Epithelial cell of prostate (primary cell): ENCODE data around the gene RELA.
"Not testable (repeated sequence)": the region's sequence is repeated elsewhere in the genome, so short reads cannot be mapped to it uniquely, and the experiment has no call there.

Experiments
- DNase-seq: peaks from one replicate; pipeline ENCODE4 v3.0.0-alpha.2; 2011; ENCODE audit warnings: low read depth, low spot score
- H3K27ac ChIP-seq: fragments of 450-650 bp; 2 replicates; pipeline ENCODE4 v1.5.1; 2017; ENCODE audit warnings: mild to moderate bottlenecking

The RELA gene

DNA sequence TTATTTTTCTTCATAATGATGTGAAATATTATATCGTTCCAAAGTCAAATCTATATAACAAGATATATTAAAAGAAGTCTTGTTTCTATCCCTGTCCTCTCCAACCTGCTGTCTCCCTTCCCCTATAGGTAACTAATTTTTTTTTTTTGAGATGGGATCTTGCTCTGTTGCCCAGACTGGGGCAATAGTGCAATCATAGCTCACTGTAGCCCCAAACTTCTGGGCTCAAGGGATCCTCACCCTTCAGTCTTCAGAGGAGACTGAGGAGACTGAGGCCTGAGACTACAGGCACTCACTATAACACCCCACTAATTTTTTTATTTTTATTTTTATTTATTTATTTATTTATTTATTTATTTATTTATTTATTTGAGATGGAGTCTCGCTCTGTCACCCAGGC, 10.3 kb upstream of the RELA start:
- H3K27ac ChIP-seq = no peak overlapping the region
- DNase-seq = no peak

DNA sequence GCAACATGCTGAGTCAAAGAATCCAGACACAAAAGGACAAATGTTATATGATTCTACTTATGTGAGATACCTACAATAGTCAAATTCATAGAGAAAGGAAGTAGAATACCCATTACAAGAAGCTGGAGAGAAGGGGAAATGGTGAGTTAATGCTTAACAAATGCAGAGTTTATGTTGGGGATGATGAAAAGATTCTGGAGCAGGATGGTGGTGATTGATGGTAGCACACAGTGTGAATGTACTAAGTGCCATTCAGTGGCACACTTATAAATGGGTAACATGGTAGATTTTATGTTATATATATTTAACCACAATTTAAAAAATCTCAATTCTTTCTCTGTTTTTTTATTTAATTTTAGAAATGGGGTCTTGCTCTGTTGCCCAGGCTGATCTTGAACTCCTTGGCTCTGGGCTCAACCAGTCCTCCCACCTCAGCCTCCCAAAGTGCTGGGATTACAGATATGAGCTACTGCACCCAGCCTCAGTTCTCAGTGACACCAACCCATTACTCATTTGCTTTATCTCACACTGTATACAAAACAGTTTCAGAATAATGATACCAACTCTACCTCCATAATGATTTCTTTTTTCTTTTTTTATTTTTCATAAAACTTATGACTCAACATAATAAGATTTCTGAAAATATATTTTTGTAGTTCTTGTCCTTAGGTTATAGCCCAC, 9.6 kb upstream of the RELA start:
- no peak overlapping the region for H3K27ac ChIP-seq
- no peak for DNase-seq

DNA sequence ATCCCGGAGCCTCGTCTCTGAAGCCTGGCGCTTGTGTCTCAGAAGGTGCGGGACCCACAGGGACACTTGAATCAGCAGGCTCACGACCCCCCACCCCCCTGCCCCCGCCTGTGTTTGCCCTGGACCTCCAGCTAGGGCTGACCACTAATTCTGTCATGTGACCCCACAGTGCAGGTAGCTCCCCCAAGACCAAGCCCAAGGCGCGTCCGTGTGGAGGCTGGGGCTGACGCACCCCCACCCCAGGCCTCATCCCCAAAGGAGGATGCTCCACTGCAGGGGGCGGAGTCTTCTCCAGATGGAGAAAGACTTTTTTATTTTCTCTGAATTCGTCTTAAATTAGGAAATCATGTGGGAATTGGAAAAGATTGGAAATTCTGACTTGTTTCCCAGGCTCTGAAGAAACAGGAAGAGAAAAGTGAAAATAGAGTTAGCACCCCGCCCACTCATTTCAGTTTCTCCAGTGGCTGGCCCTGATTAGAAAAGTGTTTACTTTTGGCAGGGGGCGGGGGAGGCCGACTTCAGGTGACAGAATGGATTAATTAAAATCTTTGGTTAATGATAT, 1.0 kb upstream of the RELA start:
- DNase-seq = no peak
- peak overlapping the region; percentile 96 for H3K27ac ChIP-seq

DNA sequence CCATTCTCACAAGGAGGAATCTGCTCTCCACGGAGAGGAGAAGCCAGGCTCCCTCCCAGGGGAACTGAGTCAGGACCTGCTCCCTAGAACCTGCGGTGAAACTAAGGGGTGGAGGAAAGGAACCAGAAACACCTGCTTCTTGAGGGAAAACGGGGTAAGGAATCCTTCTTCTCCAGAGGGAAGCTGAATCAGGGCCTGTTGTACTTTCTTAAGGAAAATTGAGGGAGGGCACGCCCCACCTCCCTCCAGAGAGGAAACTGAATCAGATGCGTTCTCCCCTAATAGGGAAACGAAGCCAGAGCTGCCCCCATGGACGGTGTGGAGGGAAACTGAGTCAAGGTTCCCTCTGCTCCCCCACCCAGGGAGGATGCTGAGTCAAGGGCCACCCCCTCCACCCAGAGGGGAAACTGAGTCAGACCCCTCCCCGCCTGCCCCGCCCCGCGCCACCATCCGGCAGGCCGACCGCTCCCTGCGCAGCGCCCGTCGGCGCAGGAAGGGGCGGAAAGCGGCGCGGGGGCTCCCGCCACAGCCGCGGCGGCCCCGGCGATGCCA, 393 bp downstream of the RELA start:
- DNase-seq = no peak
- peak overlapping the region; percentile 96 for H3K27ac ChIP-seq

DNA sequence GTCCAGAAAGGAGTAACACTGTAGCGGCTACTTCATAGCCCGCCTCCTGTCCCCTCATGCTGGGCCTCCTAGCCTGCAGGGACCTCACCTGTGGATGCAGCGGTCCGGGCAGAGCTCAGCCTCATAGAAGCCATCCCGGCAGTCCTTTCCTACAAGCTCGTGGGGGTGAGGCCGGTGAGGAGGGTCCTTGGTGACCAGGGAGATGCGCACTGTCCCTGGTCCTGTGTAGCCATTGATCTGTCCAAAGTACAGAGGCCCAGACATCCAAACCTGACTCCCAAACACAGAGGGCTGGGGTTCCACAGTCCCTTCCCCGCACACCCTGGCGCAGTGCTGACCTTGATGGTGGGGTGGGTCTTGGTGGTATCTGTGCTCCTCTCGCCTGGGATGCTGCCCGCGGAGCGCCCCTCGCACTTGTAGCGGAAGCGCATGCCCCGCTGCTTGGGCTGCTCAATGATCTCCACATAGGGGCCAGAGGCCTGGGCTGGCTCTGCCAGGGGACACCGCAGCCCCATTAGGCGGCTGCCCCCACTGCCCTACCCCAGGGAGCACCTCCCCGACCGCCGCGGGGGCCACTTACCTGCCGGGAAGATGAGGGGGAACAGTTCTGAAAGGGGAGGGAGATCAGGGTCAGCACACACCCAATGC, 993 bp downstream of the RELA start:
- peak overlapping the region; percentile 96 for H3K27ac ChIP-seq
- DNase-seq = no peak

DNA sequence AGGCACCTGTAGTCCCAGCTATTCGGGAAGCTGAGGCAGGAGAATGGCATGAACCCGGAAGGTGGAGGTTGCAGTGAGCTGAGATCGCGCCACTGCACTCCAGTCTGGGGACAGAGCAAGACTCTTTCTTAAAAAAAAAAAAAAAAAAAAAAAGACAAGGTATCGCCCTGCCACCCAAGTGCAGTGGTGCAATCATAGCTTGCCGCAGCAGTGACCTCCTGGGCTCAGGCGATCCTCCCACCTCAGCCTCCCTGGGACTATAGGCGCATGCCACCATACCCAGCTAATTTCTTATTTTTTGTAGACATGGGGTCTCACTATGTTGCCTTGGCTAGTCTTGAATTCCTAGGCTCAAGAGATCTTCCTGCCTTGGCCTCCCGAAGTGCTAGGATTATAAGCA, 1.8 kb downstream of the RELA start:
- not testable (repeated sequence) for DNase-seq, H3K27ac ChIP-seq

DNA sequence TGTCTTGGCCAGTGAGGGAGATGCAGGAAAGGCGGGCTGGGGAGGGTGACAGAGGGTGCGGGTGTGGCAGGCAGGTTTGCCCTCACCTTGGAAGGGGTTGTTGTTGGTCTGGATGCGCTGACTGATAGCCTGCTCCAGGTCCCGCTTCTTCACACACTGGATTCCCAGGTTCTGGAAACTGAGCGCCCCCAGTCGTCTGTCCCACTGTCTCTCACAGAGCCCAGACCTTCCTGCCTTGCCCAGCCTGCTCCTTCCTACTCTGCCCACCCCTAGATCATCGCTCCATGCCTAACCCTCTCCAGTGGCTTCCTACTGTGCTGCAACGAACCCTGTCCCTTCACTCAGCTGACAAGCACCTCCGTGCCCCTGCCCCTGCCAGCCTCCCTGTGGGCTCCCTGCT, 2.7 kb downstream of the RELA start:
- no peak overlapping the region for H3K27ac ChIP-seq
- DNase-seq = no peak

DNA sequence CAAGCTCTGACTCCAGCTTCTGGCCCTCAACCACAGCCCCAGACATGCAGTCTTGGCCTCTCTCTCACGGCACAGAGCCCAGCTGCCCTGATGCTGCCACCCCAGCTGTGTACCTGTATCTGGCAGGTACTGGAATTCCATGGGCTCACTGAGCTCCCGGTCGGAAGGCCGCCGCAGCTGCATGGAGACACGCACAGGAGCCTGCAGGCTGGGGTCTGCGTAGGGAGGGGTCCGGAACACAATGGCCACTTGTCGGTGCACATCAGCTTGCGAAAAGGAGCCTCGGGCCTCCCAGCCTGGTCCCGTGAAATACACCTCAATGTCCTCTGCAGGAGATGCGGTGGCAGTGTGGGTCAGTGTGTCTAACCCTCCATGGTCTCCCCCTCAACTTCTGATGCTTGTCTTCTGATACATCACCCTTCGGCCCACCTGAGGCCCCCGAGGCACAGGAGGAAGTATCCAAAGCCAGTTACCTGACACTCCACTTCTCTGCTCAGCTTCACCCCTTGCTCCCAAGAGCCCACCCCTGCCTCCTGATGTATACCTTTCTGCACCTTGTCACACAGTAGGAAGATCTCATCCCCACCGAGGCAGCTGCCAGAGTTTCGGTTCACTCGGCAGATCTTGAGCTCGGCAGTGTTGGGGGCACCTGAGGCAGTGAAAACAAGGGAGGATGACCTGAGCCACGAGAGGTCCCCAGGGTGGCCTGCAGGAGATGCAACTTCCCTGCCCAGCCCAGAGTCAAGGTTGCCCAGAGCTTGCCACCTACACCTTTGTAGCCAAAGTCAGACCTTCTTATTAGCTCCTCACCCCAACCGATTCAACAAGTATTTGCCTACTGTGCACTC, 4.3 kb downstream of the RELA start:
- no peak overlapping the region for H3K27ac ChIP-seq
- no peak for DNase-seq

DNA sequence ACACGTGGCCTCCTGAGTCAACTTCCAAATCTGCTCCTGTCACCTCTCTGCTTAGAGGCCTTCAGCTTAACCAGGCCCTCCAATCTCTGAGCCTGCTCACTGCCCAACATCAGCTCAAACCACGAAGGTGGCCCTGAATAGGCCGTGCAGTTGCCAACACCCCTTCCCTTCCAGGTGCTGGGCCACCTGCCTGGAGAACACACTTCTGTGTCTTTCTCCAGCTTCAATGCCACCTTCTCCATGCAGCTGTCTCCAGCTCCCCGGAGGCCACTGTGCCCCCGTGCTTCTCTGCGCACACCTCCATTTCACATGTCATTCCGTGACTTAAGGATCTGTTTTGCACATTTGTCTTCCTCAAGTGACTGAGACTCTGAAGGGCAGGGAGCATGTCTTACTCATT, 5.3 kb downstream of the RELA start:
- H3K27ac ChIP-seq = no peak overlapping the region
- no peak for DNase-seq

DNA sequence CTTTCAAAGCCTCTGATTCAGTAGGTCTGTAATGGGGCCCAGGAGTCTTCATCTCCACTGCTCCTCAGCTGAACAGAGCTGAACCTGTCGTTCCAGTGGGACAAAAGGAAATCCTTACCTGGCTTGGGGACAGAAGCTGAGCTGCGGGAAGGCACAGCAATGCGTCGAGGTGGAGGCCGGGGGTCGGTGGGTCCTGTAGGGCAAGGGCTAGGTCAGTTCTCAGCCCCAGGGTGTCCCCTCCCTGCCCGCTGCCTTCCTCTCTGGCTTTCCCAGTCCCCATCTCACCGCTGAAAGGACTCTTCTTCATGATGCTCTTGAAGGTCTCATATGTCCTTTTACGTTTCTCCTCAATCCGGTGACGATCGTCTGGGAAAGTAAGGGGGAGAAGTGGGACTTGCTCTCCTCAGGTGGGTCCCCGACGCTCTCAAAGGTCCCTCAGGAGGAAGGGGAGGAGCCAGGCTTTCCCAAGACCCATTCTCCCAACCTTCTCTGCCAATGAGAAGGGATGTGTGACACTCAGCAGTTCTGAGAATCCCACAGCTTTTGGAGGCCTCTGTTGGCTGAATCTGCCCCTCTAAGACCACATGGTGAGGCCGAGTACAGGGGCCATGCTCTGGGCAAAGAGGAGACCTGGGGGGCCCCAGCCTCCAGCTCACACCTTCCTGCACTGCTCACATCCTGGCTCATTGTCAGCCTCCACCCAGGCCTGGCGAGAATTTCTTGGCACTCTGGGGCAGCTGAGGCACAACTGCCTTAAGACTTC, 7.0 kb downstream of the RELA start:
- H3K27ac ChIP-seq = no peak overlapping the region
- no peak for DNase-seq

DNA sequence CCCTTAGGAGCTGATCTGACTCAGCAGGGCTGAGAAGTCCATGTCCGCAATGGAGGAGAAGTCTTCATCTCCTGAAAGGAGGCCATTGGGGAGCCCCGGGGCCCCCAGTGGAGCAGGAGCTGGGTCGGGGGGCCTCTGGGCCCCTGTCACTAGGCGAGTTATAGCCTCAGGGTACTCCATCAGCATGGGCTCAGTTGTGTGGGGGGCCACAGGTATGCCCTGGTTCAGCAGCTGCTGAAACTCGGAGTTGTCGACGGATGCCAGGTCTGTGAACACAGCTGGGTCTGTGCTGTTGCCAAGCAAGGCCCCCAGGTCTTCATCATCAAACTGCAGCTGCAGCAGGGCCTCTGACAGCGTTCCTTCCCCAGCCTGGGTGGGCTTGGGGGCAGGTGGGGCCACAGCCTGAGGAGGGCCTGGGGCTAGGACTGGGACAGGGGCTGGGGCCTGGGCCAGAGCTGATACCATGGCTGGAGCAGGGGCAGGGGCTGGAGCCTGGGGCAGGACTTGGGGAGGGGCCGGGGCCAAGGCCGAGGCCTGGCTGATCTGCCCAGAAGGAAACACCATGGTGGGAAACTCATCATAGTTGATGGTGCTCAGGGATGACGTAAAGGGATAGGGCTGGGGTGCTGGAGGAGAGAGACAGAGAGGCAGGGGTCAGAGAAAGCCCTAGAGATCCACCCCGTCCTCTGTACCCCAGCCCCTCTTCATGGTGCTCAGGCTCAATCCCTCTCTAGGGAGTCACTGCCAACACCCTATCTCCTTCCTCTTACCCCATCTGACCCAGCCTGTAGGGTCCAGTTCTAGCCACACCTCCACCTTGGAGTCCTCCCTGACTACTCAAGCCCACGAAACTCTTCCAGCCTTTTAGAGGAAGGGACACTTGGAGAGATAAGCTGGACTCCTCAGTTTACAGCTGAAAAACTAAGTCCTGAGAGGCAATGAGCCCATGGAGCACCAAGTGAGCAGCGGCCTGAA, 8.1 kb downstream of the RELA start:
- DNase-seq = no peak
- no peak overlapping the region for H3K27ac ChIP-seq

DNA sequence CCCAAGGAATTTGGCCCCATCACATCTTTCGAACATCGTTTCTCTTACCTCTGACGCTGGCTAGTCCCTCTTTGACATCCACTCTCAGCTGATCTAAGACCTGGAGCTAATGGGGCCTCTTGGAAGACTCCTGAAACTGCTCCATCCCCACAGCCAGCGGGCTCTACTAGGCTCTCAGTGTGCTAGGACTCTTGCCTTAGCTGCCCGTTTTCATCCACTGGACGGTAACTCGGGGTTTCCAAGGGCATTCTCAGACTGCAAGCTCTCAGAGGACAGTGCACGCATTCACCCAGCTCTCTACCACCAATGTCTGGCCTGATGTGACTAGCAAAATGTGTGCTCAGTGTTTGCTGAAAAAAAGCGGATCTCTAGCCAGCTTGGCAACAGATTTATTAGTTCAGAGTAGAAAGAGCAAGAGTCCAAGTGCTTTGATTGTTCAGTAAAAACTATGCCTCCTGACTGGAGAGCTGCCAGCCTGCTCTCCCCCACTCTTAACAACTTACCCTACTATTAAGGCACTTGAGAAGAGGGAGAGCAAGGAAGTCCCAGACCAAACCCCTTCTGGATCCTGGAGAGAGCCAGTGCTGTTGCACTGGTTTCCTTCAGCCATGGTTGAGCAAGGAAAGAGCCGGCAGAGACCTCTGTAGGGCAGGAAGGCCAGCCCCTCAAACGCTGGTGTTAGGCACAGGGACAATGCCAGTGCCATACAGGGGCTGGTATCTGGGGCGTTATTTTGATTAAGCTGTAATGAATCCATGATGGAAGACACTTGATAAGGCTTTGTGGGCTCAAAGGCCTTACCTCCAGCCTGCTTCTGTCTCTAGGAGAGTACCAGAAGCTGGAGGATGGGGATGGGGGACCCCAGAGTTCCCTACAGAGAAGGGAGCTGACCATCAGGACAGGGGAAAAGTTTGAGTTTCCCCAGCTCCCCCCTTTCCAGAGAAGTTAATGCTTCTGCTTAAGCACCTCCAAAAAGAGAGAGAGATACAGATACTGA, 9.2 kb downstream of the RELA start:
- H3K27ac ChIP-seq = peak overlapping the region; percentile 90
- no peak for DNase-seq

DNA sequence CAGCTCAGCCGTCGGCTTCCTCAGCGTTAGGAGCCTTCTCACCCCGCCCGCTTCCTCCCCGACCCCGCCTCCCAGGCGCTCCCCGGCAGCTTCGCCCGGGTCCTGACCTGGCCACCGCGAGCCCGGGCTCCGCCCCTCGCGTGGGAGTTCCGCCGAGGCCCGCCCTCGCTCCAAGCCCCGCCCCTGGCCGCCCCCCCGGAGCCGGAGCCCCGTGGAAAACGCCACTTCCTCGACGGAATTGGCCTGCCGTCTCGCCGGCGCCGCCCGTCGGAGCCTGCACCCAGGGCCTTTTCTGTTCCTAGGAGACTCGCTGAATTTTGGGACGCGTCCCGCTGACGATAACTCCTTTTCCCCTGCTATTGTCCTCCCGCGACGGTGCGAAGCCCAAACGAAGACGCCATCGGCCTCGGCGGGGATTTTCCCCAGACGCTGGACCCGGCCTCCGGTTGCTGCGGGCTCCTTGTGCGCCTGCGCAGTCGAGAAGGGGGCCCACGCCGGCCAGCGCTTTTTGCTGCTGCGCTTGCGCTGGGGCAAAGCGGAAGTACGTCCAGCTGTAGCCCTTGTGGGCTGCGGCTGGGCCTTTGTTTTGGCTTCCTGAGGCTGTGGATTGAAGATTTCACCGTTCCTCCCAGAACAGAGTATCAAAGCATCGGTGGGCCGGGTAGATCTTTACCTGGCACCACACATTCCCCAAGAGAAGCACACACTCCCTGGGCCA, 10.0 kb downstream of the RELA start:
- H3K27ac ChIP-seq = peak overlapping the region; percentile 90
- DNase-seq = no peak

DNA sequence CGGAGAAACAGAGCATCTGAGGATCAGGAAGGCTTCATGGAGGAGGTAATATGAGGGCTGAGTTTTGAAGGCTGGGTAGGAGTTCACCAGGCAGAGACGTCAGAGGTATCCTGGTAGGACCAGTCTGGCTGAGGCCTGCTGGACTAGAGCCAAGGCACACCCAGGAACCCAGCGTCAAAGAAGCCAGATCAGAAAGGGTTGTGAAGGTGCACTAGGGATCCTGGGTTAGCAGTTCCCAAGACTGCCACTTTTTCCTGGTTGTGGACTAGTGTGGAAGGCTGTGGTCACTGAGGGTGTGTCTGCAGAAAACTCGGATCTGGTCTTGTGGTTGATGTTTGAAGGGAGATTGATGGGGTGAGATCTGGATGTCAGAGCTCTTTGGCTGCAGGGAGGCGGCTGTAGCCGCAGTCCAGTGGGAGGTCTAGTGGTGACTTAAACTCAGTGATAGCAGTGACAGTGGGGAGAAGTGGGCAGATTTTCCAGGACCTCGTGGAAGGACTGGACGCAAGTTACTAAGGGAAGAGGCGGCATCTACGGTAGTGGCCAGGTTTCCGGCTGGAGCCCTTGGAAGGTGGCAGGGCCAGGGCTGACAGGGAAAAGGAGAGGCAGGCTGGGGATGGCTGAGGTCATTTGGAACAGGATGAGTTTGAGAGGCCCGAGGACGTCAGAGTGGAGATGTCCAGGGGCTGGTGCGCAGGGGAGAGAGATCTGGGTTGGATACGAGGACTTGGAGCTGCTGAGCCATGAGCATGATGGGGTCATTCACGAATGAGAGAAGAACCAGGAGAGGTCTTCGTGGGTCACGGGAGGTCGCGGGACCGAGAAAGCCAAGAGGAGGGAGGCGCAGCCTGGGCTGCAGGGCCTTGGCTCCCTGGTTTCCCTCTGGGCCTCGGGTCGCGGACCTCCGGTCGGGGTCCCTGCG, 10.9 kb downstream of the RELA start:
- peak overlapping the region; percentile 90 for H3K27ac ChIP-seq
- DNase-seq = peak; percentile 63

DNA sequence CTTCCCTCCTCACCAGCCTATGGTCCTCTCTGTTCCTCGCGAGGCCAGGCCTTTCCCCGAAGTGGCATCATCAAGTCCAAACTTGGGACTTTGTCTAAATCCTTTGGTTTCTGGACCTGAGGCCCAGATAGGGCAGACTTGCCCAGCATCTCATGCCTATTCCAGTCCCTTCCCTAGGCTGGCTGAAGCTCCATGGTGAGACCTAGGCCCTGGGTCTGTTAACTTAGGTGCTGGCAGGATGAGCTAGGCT, 11.5 kb downstream of the RELA start:
- no peak for DNase-seq

More for the DNA sequence above, 11.5 kb downstream of the RELA start:
- H3K27ac ChIP-seq = peak overlapping the region; percentile 90
